WTC11 (cell line): ENCODE data around the gene NELL2.

Experiments used
- ATF1 ChIP-seq: sonication (generic); formaldehyde crosslinking; IDR thresholded peaks from 2 replicates; pipeline ENCODE4 v1.8.1; 2023; ENCODE audit warnings: mild to moderate bottlenecking, moderate library complexity, missing genetic modification reagents
- ETV6 ChIP-seq: sonication (generic); formaldehyde crosslinking; IDR thresholded peaks from 2 replicates; pipeline ENCODE4 v1.8.1; 2022; ENCODE audit warnings: mild to moderate bottlenecking, missing genetic modification reagents
- MYBL2 ChIP-seq: sonication (generic); formaldehyde crosslinking; IDR thresholded peaks from 2 replicates; pipeline ENCODE4 v1.8.1; 2023; ENCODE audit warnings: mild to moderate bottlenecking, moderate library complexity, missing genetic modification reagents
- TCF7 ChIP-seq: sonication (generic); formaldehyde crosslinking; IDR thresholded peaks from 2 replicates; pipeline ENCODE4 v1.8.0; 2022; ENCODE audit warnings: mild to moderate bottlenecking, low read depth, missing genetic modification reagents, moderate library complexity
- TF ChIP-seq, protein P1 (sequence below): fragments of 200-600 bp; IDR thresholded peaks from 2 replicates; pipeline ENCODE4 v1.8.0; 2022; ENCODE audit warnings: antibody characterized with exemption
- TF ChIP-seq, protein P2 (sequence below): sonication (generic); formaldehyde crosslinking; IDR thresholded peaks from 2 replicates; pipeline ENCODE4 v1.8.0; 2022; ENCODE audit warnings: mild to moderate bottlenecking, missing genetic modification reagents
- TF ChIP-seq, protein P3 (sequence below): sonication (generic); formaldehyde crosslinking; IDR thresholded peaks from 2 replicates; pipeline ENCODE4 v1.8.1; 2022; ENCODE audit warnings: low read depth, mild to moderate bottlenecking, moderate library complexity, missing genetic modification reagents, borderline replicate concordance

DNA sequence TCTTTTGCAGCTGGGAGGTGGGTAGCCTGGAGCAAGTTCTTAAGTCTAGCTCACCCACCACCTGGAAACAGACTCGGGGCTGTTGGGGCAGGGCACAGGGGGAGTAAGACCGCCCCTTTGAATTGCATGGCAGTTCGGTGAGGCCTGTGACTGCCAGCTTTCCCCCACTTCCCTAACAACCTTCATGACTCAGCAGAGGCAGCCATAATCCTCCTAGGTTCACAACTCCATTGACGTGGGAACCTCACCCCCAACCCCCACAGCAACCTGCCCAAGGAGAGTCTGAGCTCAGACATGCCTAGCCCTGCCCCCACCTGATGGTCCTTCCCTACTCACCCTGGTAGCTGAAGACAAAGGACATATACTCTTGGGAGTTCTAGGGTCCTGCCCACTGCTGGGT lies 87.4 kb downstream of the NELL2 start:
- TF ChIP-seq, protein P1, sequence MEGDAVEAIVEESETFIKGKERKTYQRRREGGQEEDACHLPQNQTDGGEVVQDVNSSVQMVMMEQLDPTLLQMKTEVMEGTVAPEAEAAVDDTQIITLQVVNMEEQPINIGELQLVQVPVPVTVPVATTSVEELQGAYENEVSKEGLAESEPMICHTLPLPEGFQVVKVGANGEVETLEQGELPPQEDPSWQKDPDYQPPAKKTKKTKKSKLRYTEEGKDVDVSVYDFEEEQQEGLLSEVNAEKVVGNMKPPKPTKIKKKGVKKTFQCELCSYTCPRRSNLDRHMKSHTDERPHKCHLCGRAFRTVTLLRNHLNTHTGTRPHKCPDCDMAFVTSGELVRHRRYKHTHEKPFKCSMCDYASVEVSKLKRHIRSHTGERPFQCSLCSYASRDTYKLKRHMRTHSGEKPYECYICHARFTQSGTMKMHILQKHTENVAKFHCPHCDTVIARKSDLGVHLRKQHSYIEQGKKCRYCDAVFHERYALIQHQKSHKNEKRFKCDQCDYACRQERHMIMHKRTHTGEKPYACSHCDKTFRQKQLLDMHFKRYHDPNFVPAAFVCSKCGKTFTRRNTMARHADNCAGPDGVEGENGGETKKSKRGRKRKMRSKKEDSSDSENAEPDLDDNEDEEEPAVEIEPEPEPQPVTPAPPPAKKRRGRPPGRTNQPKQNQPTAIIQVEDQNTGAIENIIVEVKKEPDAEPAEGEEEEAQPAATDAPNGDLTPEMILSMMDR: no peak
- no peak for TF ChIP-seq TCF7
- TF ChIP-seq, protein P2, sequence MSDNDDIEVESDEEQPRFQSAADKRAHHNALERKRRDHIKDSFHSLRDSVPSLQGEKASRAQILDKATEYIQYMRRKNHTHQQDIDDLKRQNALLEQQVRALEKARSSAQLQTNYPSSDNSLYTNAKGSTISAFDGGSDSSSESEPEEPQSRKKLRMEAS: no peak
- TF ChIP-seq, protein P3, sequence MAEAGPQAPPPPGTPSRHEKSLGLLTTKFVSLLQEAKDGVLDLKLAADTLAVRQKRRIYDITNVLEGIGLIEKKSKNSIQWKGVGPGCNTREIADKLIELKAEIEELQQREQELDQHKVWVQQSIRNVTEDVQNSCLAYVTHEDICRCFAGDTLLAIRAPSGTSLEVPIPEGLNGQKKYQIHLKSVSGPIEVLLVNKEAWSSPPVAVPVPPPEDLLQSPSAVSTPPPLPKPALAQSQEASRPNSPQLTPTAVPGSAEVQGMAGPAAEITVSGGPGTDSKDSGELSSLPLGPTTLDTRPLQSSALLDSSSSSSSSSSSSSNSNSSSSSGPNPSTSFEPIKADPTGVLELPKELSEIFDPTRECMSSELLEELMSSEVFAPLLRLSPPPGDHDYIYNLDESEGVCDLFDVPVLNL (CRISPR knock-in tag): no peak
- TF ChIP-seq ATF1 (CRISPR knock-in tag): no peak
- no peak for TF ChIP-seq MYBL2 (CRISPR knock-in tag)
- TF ChIP-seq ETV6 (CRISPR knock-in tag): no peak
